ENCODE measurements around the gene JMJD4.

The JMJD4 gene

GRCh38 chr1:227734856-227735538 lies at the start of gene JMJD4, which contains the start of gene SNAP47:
JMJD4 (minus strand) TSS chr1:227735302; CDS start chr1:227735273, 29 bp downstream.
SNAP47 (plus strand) TSS chr1:227735435; CDS start chr1:227747737, 12,302 bp downstream.
- TF ChIP-seq CTCF (IDR thresholded peaks at IDR 0.05), result peak; percentile 22
- H3K27ac ChIP-seq, result peak within 1 kb of the TSS; percentile 60

GRCh38 chr1:227782226-227782625 lies 47.1 kb upstream of the JMJD4 start:
- Histone ChIP-seq H3K36me3 (no peaks in the 10 kb centered on the region), H3K9me3 (no peaks in the 10 kb centered on the region), H3K27me3 (peaks cover 32% of the 10 kb centered on the region), H3K4me3 (ENCODE audit: low read depth in 1 of 2, low read length in 1 of 2) (no peak overlapping the region), H3K4me1 (ENCODE audit: control insufficient read depth in 1 of 2, insufficient read depth in 1 of 2, low read depth in 1 of 2, low read length in 1 of 2) (peaks cover 5 to 7% of the 10 kb centered on the region in 2 experiments), H3K27ac (no peak overlapping the region)
- TF ChIP-seq CTCF (IDR thresholded peaks at IDR 0.05), result no peak

More at GRCh38 chr1:227734856-227735538, at the start of gene JMJD4, which contains the start of gene SNAP47:
- Histone ChIP-seq H3K27me3 (peaks cover 1% of the 10 kb centered on the region), H3K4me1 (ENCODE audit: control insufficient read depth in 1 of 2, insufficient read depth in 1 of 2, low read depth in 1 of 2, low read length in 1 of 2) (peaks cover 16 to 17% of the 10 kb centered on the region in 2 experiments), H3K4me3 (ENCODE audit: low read depth in 1 of 2, low read length in 1 of 2) (peak within 1 kb of the TSS; percentile 79 to 83), H3K36me3 (peaks cover 24% of the 10 kb centered on the region), H3K9me3 (no peaks in the 10 kb centered on the region)

- Histone ChIP-seq H3K9me3 (no peaks in the 10 kb centered on the region), H3K27me3 (peaks cover 24% of the 10 kb centered on the region), H3K4me3 (ENCODE audit: low read depth in 1 of 2, low read length in 1 of 2) (no peak overlapping the region), H3K36me3 (peaks cover 3% of the 10 kb centered on the region), H3K27ac (no peak overlapping the region), H3K4me1 (ENCODE audit: control insufficient read depth in 1 of 2, insufficient read depth in 1 of 2, low read depth in 1 of 2, low read length in 1 of 2) (no peaks in the 10 kb centered on the region)
- TF ChIP-seq CTCF (IDR thresholded peaks at IDR 0.05), result no peak
Measured at GRCh38 chr1:227781314-227781930, 46.3 kb upstream of the JMJD4 start.

GRCh38 chr1:227780101-227781044 lies 45.3 kb upstream of the JMJD4 start:
- Histone ChIP-seq H3K27me3 (peaks cover 13% of the 10 kb centered on the region), H3K4me3 (ENCODE audit: low read depth in 1 of 2, low read length in 1 of 2) (no peak overlapping the region), H3K36me3 (peaks cover 14% of the 10 kb centered on the region), H3K4me1 (ENCODE audit: control insufficient read depth in 1 of 2, insufficient read depth in 1 of 2, low read depth in 1 of 2, low read length in 1 of 2) (no peaks in the 10 kb centered on the region), H3K27ac (no peak overlapping the region), H3K9me3 (no peaks in the 10 kb centered on the region)
- TF ChIP-seq CTCF (IDR thresholded peaks at IDR 0.05), result no peak

DNA sequence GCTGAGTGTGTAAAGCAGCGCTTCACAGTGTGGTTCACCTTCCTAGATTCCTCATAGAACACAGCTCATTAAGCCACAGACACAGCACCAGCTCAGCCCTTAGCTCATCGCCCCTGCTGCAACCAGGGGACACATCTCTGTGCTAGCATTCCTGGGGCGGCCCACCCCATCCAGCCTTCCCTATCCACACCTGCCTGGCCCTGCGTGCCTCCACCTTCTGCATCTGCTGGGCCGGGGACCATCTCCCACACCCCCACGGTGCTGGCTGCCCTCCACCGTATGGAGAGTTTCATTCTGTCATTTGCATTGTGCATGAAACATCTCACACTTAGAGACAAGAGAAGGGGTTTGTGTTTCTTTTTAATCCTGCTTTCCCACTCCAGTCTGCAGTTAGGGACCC lies 44.6 kb upstream of the JMJD4 start:
- no peak overlapping the region for H3K27ac ChIP-seq
- TF ChIP-seq CTCF (IDR thresholded peaks at IDR 0.05), result no peak
- H3K36me3 ChIP-seq, result peaks cover 15% of the 10 kb centered on the region
- H3K4me1 ChIP-seq (ENCODE audit: control insufficient read depth in 1 of 2, insufficient read depth in 1 of 2, low read depth in 1 of 2, low read length in 1 of 2), result no peaks in the 10 kb centered on the region
- no peak overlapping the region for H3K4me3 ChIP-seq (ENCODE audit: low read depth in 1 of 2, low read length in 1 of 2)
- H3K9me3 ChIP-seq, result no peaks in the 10 kb centered on the region
- H3K27me3 ChIP-seq, result peaks cover 6% of the 10 kb centered on the region
